GM19193 (cell line): ENCODE data around the gene LGALS16.

Experiments used
- POLR2A ChIP-seq: IDR thresholded peaks from 4 replicates; pipeline ENCODE4 v1.6.1; 2011; ENCODE audit not compliant: insufficient read depth, insufficient read length; ENCODE audit errors: extremely low read depth

LGALS16 gene, protein sequence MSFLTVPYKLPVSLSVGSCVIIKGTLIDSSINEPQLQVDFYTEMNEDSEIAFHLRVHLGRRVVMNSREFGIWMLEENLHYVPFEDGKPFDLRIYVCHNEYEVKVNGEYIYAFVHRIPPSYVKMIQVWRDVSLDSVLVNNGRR

GRCh38 chr19:39655613-39656012, at the start of gene LGALS16:
Gene LGALS16 (plus strand): TSS chr19:39655913. CDS start chr19:39655962, 49 bp downstream.
- TF ChIP-seq POLR2A = no peak

GRCh38 chr19:39607021-39607420, 48.7 kb upstream of the LGALS16 start:
- TF ChIP-seq POLR2A = no peak

DNA sequence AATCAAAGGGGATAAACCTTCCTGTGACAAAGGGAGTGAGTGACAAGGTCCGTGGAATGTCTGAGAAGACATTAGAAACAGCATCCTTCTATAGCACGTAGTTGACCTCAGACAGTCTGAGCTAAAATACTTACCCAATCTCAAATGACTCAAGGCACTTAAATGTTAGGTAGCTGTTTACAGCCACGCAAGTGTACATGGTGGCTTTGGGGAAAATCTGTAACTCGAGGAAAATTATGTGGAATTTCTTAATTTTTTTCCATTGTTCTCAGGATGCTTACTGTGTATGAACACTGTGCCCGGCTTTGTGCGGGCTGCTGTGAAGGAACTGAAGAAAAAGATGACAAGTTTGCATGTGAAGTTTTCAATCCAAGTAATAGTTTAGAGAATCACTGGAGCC, 48.2 kb upstream of the LGALS16 start:
- no peak for TF ChIP-seq POLR2A

DNA sequence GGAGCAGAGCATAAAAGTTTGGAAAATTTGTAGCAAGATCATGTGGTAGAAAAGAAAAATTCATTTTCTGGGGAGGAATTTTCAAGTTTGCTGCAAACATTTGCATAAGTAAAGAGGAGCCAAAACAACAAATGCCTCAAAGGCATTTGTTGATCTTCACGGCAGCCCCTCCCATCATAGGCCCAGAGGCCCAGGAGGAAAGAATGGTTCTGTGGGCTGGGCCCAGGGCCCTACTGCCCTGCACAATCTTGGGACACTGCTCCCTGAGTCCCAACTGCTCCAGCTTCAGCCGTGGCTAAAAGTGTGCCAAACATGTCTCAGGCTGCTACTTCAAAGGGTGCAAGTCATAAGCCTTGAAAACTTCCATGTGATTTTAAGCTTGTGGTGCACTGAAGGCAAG, 42.1 kb upstream of the LGALS16 start:
- no peak for TF ChIP-seq POLR2A

DNA sequence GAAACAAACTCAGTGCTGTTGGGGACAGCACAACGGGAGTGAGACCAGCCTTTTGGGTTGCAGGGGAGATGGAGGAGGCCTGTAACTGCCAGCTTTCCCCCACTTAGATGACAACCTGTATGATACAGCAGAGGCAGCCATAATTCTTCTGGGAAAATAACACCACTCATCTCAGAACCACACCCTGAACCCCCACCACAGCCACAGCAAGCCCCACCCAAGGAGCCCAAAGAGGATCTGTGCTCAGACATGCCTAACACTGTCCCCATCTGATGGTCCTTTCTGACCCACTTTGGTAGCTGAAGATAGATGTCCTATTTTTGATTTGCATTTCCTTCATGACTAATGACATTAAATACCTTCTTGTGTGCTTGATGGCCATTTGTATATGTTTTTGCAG, 38.0 kb upstream of the LGALS16 start:
- no peak for TF ChIP-seq POLR2A

GRCh38 chr19:39623946-39624345, 31.8 kb upstream of the LGALS16 start:
- TF ChIP-seq POLR2A = no peak

GRCh38 chr19:39631178-39631577, 24.5 kb upstream of the LGALS16 start:
- no peak for TF ChIP-seq POLR2A

GRCh38 chr19:39631626-39632025, 24.1 kb upstream of the LGALS16 start:
- TF ChIP-seq POLR2A = no peak

DNA sequence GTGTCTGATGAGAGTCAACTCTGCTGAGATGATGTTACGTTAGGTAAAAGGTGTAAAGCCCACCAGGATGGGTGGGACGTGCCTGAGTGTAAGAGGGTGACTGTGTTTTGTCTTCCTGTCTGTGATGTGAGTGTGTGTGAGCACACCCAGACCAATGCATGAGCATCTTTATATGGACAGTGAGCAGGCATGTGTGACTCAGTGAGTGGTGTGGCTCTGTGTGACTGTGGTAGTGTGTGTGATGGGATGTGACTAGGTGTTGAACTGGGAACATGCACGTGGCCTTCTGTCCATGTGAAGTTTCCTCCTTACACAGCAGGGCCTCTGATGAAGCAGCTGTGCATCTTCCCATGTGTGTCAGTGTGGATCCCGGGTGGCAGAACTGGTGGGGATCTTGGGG, 17.8 kb upstream of the LGALS16 start:
- TF ChIP-seq POLR2A = no peak

- no peak for TF ChIP-seq POLR2A
Observed at GRCh38 chr19:39641773-39642172, 13.9 kb upstream of the LGALS16 start.

GRCh38 chr19:39643591-39643990, 12.1 kb upstream of the LGALS16 start:
- no peak for TF ChIP-seq POLR2A

DNA sequence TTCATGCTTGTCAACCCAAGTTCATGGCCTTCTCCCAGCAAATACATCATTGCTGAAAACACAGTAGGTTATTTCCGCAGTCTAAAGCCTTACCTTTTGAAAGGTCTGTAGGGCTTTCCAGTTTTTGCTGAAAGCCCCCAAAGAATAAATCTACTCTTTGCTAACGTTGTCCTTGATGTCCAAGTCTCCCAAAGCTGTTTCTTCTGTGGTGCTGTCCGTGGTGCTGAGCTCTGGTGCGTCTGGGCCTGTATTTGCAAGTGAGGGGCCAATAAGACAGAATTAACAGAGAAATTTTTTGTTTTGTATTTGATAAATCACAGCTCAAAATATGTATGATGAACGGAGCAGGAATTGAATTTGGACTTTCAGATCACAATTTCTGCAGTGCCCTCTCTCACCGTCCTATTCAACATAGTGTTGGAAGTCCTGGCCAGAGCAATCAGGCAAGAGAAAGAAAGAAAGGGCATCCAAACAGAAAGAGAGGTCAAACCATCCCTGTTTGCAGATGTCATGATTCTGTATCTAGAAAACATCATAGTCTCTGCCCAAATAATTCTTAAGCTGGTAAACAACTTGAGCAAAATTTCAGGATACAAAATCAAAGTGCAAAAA, 9.8 kb upstream of the LGALS16 start:
- no peak for TF ChIP-seq POLR2A

DNA sequence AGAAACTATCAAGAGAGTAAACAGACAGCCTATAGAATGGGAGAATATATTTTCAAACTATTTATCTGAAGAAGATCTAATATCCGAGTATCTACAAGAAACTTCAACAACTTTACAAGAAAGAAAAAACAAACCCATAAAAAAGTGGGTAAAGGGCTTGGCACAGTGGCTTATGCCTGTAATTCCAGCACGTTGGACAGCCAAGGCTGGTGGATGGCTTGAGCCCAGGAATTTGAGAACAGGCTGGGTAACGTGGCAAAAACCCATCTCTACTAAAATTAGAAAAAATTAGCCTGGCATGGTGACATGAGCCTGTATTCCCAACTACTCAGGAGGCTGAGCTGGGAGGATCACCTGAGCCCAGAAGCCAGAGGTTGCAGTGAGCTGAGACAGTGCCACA, 7.8 kb upstream of the LGALS16 start:
- TF ChIP-seq POLR2A = no peak

GRCh38 chr19:39659791-39660190, 4.1 kb downstream of the LGALS16 start:
- TF ChIP-seq POLR2A = no peak

DNA sequence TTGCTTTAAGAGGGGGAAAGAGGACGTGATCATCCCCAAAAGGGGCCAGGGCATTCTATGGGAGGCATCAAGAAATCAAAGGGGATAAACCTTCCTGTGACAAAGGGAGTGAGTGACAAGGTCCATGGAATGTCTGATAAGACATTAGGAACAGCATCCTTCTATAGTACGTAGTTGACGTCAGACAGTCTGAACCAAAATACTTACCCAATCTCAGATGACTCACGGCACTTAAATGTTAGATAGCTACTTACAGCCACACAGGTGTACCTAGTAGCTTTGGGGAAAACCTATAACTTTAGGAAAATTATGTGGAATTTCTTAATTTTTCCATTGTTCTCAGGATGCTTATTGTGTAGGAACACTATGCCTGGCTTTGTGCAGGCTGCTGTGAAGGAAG, 4.9 kb downstream of the LGALS16 start:
- no peak for TF ChIP-seq POLR2A

GRCh38 chr19:39661565-39661964, 5.9 kb downstream of the LGALS16 start:
- TF ChIP-seq POLR2A = no peak

DNA sequence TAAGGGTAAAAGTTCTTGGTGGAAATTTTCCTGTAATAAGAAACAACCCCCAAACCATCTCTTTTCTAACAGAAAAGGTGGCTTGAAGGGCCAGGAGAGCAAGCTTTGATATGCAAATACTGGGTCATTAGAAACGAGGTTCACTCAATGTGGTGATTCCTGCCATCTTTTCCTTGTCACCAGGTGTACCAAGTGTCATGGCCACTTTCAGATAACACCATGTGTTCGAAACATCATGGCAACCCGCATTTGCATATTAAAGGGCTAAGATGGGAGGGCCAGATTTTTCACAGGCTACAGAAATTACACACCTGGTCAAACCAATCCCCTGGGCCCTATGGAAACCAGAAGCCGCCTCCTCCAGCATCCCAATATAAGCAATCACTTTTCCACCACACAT, 15.3 kb downstream of the LGALS16 start:
- no peak for TF ChIP-seq POLR2A
